C4-2B (cell line): ENCODE results near the gene ATP1A1.
A peak's percentile ranks its signal among the peaks of the same experiment; 100 is the strongest.

Source experiments
- H3K27ac ChIP-seq: fragments of 450-650 bp; 2 replicates; pipeline ENCODE4 v1.5.1; 2017
- CTCF ChIP-seq: fragments of 450-650 bp; conservative IDR thresholded peaks from 2 replicates; pipeline ENCODE4 v1.5.1; 2017; ENCODE audit warnings: mild to moderate bottlenecking
- ZFX ChIP-seq: fragments of 450-650 bp; IDR thresholded peaks from 2 replicates; pipeline ENCODE4 v1.6.1; 2017

ATP1A1 gene

GRCh38 chr1:116329524-116330341 lies 43.3 kb upstream of the ATP1A1 start:
- peak overlapping the region; percentile 59 for H3K27ac ChIP-seq
- TF ChIP-seq CTCF, result no peak
- no peak for TF ChIP-seq ZFX

- TF ChIP-seq ZFX (no peak), CTCF (no peak)
- peak overlapping the region; percentile 59 for H3K27ac ChIP-seq
Observed at GRCh38 chr1:116330342-116330652, 42.7 kb upstream of the ATP1A1 start.

GRCh38 chr1:116330846-116331245 lies 42.2 kb upstream of the ATP1A1 start:
- peak overlapping the region; percentile 59 for H3K27ac ChIP-seq
- TF ChIP-seq CTCF, result no peak
- TF ChIP-seq ZFX, result no peak

- no peak for TF ChIP-seq CTCF
- no peak for TF ChIP-seq ZFX
- peak overlapping the region; percentile 5; the same call in 1 of the 2 replicates for H3K27ac ChIP-seq
Observed at GRCh38 chr1:116331523-116331922, 41.5 kb upstream of the ATP1A1 start.

- no peak overlapping the region for H3K27ac ChIP-seq
- TF ChIP-seq CTCF (no peak), ZFX (no peak)
Observed at GRCh38 chr1:116332451-116332850, 40.6 kb upstream of the ATP1A1 start.

GRCh38 chr1:116333171-116334014 lies 39.7 kb upstream of the ATP1A1 start:
- no peak overlapping the region for H3K27ac ChIP-seq

More at GRCh38 chr1:116333171-116334014, 39.7 kb upstream of the ATP1A1 start:
- TF ChIP-seq ZFX (no peak), CTCF (no peak)
